Eye (tissue), 1 donor: ENCODE results near the gene ENPP7.
"Not testable (repeated sequence)": the region's sequence is repeated elsewhere in the genome, so short reads cannot be mapped to it uniquely, and the experiment has no call there.

Experiments used
- DNase-seq: peaks from one replicate; pipeline ENCODE4 v3.0.0-alpha.2; 2015

Gene ENPP7

DNA sequence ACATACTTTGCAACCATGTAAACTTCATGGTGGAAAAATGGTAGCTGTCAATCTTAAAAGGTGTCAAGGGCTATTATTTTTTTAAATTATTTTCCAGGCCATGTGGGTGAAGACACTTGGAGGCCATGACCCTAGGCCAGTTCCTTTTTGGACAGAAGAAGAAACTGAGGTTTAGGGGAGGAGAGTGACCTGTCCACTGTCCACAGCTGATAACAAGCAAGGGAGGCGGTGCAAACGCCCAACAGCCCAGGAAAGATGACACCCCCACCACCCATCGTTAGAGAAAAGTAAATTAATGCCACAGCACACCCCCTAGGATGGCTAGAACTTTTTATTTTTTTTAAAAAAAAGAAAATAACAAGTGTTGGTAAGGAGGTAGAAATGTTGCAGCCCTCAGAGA, 19.2 kb downstream of the ENPP7 start:
- DNase-seq = no peak

DNA sequence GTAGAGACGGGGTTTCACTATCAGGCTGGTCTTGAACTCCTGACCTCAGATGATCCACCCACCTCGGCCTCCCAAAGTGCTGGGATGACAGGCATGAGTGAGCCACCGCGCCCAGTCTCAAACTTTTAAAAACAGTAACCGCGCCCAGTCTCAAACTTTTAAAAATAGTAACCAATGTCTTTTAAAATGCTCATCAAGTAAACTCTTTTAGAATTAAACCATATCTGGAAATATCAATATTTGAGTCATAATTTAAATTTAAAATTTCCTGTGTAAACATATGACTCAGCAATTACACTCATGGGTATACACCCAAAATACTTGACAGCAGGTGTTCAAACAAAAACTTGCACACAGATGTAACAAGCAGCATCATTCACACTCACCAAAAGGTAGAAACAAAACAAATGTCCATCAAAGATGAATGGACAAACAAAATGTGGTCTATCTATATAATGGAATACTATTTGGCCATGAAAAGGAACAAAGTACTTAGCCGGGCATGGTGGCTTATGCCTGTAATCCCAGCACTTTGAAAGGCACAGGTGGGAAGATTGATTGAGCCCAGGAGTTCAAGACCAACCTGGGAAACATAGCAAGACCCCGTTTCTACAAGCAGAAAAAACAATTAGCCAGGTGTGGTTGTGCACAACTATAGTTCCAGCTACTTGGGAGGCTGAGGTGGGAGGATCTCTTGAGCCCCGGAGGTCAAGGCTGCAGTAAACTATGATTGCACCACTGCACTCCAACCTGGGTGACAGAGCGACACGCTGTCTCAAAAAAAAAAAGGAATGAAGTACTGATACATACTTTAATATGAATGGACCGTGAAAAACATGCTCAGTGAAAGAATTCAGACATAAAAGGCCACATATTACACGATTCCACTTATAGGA, 20.2 kb downstream of the ENPP7 start:
- no peak for DNase-seq

DNA sequence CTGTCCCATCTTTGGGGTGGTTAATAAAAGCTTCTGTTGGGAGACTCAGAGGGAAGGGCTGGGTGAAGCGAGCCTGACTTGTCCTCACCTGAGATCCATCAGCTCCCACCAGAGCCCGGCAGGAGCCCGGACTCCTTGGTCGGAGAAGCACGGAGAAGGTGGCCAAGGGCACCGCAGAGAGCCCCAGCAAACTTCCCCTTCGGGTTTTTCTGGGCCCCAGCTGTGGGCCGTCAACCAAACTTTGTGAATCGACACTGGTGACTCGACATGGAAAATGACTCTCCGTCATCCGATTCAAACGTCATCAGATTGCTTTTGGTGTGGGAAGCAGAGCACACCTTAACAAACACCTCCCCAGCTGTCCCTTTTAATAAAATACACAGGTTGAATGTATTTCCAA, 21.4 kb downstream of the ENPP7 start:
- no peak for DNase-seq

DNA sequence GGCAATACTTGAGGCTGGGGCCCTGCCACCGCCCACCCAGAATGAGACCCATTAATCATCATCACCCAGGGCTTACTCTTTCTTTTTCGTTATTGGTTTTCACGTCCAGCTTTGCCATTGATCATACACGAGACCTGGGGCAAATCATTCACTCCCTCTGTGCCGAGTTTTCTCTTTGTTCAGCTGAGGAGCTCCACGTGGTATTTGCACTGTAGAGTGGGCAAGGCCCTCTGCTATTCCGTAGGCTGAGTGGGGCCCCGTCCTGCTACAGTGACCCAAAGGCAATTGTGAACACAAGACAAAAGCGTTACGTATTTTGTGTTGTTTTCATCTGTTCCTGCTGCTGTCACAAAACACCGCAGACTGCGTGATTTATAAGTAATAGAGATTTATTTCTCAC, 23.6 kb downstream of the ENPP7 start:
- DNase-seq = no peak

DNA sequence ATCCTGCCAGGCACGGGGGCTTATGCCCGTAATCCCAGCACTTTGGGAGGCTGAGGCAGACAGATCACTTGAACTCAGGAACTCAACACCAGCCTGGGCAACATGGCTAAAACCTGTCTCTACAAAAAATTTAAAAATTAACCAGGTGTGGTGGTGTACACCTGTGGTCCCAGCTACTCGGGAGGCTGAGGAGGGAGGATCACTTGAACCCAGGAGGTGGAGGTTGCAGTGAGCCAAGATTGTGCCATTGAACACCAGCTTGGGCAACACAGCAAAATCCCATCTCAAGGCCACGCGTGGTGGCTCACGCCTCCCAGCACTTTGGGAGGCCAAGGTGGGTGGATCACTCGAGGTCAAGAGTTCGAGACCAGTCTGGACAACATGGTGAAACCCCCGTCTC, 24.2 kb downstream of the ENPP7 start:
- DNase-seq = not testable (repeated sequence)

DNA sequence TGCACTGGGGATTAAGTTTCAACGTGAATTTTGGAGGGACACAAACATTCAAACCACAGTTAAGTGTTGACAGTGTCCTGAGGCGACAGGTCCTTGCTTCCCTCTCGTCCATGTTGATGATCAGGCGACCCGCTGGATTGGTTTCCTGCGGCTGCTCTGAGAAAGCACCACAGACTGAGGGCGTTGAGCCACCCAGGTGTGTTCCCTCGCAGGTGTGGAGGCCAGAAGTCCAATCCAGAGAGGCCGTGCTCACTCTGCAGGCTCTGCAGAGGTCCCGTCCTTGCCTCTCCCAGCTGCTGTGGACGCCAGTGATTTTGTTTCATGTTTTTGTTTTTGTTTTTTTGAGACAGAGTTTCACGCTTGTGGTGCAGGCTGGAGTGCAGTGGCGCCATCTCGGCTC, 24.8 kb downstream of the ENPP7 start:
- no peak for DNase-seq

DNA sequence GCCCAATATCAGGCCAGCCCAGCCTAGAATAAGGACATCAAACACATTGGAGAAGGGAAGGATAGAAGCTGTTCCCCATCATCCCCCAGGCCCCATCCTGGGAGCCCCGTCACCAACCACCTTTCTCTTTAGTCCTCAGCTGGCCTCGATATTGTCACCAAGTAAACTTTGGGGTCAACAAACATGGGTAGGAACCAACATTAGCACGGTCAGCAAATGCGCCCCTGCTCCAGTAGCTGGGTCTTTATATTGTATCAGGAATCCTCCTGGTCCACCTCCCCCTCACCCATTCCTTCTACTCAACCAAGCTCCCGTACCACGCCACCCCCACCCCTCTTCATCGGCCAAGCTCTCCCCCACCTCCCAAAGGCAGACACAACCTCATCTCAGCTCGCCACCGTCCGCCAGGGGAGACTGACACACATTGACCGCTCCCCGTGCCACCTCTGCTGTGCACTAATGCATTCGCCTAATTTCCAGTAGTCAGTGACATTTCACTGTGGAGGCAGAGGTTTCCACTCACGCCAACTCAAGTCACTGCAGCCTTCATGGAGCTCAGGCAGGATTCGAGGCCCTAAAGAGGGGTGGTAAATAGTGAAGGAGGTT, 26.5 kb downstream of the ENPP7 start:
- no peak for DNase-seq

DNA sequence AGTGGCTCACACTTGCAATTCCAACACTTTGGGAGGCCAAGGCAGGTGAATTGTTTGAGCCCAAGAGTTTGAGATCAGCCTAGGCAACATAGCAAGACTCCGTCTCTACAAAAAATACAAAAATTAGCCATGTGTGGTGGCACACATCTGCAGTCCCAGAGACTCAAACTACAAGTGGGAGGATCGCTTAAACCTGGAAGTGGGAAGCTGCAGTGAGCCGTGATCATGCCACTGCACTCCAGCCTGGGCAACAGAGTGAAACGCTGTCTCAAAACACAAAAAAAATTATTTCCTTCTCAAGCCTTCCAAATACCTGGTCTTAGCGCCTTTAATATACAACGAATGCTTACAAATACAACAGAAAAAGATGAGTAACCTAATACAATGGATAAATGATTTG, 27.5 kb downstream of the ENPP7 start:
- no peak for DNase-seq

DNA sequence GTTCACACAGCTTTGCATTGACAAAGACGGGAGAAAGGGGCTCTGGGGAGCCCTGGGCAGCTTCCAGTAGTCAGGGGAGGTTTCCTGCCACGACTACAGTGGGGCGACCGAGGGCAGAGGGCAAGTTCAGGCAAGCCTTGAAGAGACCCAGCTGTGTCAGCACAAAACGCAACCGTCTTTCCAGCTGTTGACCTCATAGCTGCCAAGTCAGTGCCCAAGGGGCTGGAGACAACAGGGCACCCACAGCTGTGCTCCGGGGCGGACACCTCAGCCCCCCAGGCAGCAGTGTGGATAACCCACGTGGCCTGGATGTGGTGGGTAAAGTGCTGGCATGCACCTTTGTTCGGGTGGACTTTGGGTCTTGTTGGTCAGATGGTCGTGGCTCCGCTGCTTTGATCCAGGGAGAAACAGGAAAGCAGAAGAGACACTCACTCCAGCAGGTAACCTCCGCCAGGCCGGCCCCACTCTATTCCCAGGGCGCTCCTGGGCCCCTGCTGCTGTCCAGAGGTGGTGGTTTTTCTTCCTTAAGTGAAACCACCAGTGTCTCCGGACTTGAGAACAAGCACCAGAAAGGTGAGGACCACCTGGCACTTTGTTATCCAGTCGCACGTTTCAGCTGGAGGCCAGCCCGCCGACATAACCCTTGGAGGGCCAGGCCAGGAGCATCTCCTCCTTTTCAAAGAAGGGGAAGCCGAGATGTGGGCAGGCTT, 29.6 kb downstream of the ENPP7 start:
- DNase-seq = no peak

DNA sequence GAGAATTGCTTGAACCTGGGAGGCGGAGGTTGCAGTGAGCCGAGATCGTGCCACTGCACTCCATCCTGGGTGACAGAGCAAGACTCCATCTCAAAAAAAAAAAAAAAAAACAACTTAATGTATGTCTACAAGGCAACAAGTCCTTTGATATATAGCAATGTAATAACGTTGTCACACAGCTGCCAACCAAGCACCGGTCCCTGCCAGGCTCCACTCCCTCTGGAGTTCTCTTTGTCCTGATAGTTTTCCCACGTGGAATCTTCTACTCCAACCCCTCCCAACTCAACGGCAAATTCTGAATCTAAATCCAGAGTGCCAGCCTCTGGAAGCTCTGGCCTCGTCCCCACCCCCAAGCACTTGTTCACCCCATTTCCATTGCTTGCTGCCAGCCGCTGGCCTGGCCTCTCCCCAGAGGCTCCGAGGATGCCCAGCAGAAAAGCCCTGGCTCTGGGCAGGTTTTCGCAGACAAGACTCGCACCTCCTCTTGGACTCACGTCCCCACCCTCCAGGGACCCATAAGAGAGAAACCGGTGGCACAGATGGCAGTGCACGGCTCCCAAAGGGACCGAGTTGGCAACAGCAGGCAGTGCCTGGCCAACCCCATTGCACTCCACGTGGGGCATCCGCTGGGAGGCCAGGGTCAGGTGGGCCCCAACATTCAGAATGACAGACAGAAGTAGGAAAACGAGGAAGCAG, 31.3 kb downstream of the ENPP7 start:
- no peak for DNase-seq

DNA sequence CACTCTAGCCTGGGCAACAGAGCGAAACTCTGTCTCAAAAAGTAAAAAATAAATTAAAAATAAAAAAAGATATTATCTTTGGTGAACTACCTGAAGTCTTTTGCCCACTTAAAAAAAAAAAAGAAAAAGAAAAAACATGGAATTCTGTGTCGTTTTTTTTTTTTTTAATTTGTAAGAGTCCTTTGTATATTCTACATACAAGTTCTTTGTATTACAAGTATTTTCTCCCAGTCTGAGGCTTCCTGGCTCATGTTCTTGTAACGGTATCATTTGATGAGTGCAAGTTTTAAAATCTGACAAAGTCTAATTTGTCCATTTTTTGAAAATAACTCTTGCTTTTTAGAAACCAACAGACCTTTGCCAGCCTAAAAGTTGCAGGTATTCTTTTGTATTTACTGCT, 35.0 kb downstream of the ENPP7 start:
- no peak for DNase-seq

DNA sequence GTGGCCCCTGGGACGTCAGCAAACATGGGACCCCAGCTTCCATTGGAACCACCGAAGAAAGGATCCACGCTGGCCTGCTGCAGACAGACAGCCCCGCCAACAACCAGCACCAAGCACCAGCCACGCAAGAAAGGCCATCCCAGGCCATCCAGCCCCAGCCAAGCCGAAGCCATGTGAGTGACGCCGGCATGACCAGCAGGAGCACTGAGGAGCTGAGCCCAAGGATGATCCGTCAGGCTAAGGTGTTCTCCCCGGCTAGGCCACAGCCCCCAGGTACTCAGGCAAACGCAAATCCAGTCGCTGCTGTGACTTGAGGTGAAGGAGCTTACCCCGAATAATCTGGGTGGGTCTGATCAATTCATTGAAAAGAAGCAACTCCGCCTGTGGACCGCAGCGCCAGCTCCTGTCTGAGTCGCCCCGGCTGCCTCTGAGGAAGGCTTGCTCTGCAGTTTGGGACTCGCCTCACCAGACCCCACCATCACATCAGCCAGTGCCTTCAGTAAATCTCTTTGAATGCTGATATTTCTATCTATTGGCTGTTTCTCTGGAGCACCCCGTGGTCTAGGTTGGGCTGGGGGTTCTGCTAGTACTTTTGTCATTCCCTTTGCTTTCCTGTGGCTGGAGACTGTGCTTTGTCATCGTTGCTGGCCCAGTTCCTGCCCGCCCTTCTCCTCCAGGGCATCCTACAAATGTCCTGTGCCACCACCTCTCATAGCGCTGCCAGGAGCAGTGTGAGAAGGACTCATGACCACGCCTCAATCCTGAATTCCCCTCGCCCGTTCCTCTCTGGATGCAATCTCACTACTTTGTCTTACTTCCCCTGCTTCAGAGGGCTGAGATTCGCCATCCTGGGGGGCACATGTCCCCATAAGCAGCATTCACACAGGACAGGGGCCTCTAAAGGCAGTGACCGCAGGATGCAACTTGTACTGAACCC, 39.1 kb downstream of the ENPP7 start:
- no peak for DNase-seq

DNA sequence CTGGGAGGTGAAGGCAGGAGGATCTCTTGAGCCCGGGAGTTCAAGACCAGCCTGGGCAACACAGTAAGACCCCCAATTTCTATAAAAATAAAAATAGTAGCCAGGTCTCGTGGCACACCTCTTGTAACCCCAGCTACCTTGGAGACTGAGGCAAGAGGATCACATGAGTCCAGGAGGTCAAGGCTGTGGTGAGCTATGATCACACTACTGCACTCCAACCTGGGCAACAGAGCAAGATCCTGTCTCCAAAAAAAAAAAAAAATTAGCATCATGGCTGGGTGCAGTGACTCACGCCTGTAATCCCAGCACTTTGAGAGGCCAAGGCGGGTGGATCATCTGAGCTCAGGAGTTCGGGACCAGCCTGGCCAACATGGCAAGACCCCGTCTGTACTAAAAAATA, 40.5 kb downstream of the ENPP7 start:
- DNase-seq = no peak

DNA sequence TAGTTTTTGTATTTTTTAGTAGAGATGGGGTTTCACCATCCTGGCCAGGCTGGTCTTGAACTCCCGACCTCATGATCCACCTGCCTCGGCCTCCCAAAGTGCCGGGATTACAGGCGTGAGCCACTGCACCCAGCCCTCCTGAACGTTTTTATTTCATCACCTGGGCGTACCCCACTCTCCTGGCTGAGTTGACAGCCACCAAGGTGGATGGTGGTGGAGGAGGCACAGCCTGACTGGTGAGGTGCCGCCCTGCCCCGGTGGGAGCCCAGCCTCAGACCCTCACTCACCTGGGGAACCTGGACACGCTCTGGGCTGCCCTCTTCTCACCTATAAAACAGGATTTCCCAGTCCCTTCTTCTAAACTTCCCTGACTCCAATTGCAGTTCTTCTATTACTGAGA, 42.0 kb downstream of the ENPP7 start:
- DNase-seq = not testable (repeated sequence)

DNA sequence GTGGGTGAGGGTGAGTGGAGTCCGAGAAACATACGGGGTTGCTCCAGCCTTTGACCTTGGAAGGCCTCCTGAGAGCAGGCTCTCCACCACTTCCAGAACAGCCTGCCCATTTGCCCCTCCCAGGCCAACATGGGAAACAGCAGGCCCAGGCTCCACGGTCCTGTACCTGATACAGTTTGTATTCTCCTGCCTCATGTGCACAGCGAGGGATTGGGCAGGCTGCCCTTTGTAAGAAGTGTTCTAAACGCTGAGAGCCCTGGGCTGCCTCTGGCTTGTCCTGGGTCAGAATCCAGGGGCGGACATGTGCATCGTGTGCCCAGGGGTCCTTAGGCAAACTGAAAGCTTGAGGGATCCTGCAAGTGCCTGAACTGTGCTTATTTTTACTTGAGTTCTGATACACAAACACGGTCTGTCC, 43.8 kb downstream of the ENPP7 start:
- no peak for DNase-seq

DNA sequence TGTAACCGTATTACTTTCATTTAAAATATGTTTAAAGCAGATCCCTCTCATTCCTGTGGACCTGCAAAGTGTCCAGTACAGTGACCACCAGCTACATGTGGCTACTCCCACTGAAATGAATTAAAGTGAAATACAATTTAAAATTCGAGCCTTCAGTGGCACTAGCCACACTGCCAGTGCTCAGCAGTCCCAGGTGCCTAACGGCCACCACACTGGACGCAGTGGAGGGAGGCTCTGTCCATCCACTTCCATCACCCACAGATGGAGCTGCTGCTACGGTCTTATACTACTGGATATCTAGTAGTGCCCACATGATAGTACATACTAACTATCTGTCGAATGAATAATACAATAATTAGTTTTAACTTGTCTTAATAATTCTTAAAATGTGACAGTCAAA, 44.9 kb downstream of the ENPP7 start:
- peak; percentile 23 for DNase-seq

DNA sequence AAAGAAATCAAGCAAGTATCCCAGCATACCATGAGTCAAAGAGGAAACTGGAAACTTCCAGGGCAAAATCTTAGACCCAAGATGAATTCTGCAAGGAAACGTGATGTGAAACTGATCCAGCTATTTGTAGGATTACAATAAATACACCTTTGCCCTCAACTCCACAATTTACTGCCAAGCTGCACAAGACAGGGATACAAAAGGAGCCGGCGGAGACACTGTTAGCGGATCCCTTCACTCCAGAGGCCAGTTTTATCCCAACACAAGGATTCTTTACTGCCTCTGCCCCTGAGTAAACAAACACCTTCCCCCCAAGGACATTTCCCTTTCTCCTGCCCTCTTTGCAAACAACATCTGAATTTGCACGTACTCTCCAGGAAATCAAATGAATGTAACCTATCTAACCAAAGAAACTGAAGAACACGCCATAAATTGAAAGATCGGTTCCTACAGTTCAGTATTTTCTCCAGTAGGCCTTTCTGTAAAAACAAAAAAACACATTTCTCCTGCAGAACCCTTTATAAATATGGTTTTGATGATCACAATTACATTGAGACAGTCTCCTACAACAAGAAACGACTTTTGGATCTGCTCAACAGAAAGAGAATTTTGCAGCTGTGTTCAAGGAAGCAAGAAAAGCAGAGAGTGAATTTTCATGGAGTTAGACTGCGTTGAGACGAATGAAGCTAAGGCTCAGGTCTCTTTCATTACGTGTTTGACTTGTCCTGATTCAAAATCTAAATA, 45.8 kb downstream of the ENPP7 start:
- peak; percentile 79 for DNase-seq

DNA sequence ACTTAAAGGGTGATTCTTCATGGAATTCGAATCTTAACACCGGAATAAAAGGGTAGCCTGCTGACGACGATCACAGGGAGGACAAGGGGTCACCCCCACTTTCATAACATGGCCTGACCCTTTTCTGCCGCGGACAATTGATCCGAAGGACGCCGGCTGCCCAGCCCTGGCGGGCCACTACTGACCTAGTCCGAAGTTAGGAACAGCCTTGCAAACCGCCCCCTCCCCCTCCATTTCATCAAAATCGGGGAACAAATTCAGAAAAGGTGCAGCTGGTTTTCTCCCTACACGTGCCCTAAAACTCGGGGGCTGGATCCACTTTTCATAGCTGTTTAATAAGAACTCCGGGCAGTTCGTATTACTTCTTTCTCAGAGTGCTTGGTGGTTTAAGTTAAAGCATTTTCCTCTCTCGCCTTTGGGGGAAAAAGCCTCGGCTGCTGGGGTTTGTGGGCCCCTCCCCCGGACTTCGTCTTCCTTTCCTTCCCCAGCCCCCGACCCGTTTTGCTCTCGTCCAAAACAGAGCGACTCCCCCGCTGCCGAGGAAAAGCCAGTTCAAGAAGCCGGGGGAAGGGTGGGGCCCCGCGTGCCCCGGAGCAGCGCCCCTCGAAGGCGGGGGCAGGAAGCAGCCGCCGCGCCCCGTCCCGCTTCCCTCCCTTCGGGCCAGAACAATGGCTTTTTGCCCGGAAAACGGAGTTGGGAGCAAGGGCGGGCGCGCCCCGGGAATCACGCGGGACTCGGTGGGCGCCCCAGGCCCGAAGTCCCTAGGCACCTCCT, 46.6 kb downstream of the ENPP7 start:
- peak; percentile 90 for DNase-seq

DNA sequence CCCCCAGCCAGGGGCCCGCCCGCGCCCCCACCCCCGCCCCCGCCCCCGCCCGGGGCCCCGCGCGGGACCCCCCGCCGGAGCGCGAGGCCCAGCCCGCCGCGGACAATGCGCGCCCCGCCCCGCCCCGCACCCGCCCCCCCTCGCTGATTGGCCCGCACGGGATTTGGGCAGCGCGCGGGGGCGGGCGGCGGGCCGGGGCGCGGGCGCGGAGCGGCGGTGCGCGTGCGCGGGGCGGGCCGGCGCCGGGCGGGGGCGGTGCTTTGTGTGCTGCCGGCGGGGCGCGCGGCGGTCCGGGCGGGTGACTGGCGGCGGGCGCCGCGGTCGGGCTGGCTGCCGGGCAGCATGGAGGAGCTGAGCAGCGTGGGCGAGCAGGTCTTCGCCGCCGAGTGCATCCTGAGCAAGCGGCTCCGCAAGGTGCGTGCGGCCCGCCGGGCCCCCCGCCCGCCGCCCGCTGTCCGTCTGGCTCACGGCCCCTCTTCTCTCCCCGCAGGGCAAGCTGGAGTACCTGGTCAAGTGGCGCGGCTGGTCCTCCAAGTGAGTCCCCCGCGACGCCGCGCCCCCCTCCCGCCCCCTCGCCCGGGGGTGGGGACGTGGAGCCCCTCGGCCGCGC, 47.3 kb downstream of the ENPP7 start, which contains the start of gene CBX2:
Gene CBX2 (plus strand): TSS at position 255 of the 610 bp plus-strand sequence. CDS start 88 bp downstream, at position 343.
- peak; percentile 89 for DNase-seq
